Measurements from ENCODE around the gene FADS2.

Gene FADS2

DNA sequence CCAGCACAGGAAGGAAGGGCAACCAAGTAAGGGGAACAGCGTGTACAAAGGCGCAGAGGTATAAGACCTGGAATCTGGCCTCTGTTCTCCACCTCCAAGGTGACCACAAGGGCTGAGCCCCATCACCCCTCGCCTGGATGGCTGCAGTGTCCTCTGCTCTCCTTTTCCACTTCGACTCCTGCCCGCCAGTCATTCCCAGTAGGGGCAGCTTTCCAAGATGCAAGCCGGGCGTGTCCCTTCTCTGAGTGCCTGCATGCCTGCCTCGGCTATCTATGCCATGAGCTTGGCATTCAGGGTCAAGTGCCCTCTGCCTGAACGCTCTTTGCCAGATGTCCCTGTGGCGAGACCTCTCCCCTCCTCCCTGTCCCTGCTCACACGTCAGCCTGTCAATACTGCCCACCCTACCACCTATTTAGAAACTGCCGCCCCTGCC is 46.3 kb downstream of the FADS2 start:
- H3K4me3 ChIP-seq (ENCODE audit: low read depth, low read length): no peak overlapping the region
- no peak for DNase-seq
- H3K36me3 ChIP-seq: no peaks in the 10 kb centered on the region
- H3K9me3 ChIP-seq: no peaks in the 10 kb centered on the region
- TF ChIP-seq, protein P1, sequence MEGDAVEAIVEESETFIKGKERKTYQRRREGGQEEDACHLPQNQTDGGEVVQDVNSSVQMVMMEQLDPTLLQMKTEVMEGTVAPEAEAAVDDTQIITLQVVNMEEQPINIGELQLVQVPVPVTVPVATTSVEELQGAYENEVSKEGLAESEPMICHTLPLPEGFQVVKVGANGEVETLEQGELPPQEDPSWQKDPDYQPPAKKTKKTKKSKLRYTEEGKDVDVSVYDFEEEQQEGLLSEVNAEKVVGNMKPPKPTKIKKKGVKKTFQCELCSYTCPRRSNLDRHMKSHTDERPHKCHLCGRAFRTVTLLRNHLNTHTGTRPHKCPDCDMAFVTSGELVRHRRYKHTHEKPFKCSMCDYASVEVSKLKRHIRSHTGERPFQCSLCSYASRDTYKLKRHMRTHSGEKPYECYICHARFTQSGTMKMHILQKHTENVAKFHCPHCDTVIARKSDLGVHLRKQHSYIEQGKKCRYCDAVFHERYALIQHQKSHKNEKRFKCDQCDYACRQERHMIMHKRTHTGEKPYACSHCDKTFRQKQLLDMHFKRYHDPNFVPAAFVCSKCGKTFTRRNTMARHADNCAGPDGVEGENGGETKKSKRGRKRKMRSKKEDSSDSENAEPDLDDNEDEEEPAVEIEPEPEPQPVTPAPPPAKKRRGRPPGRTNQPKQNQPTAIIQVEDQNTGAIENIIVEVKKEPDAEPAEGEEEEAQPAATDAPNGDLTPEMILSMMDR (IDR thresholded peaks at IDR 0.05; ENCODE audit: low read depth, low read length): no peak
- no peaks in the 10 kb centered on the region for H3K27me3 ChIP-seq
- no peaks in the 10 kb centered on the region; the same call in 1 of the 2 replicates for H3K4me1 ChIP-seq

DNA sequence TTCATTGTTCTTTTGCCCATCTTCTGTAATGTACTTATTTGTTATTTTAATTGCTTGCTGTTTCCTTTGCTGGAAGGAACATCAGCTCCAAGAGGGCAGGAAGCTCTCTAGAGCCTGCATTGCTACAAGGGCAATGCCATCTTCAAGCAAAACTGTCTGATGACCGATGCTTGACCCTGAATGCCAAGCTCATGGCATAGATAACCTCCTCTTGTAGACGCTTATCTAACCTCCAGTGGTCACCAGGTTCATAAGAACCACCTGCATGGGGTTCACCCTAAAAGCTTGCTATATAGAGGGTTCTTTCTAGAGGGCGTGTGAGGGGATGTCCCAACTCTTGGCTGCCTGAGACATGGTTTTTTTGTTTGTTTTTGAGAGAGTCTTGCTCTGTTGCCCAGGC is 46.8 kb downstream of the FADS2 start:
- no peaks in the 10 kb centered on the region for H3K9me3 ChIP-seq
- no peaks in the 10 kb centered on the region for H3K36me3 ChIP-seq
- H3K27me3 ChIP-seq: no peaks in the 10 kb centered on the region
- no peak for DNase-seq
- H3K4me1 ChIP-seq: no peaks in the 10 kb centered on the region; the same call in 1 of the 2 replicates
- TF ChIP-seq, protein P1 (IDR thresholded peaks at IDR 0.05; ENCODE audit: low read depth, low read length): no peak
- H3K4me3 ChIP-seq (ENCODE audit: low read depth, low read length): no peak overlapping the region

DNA sequence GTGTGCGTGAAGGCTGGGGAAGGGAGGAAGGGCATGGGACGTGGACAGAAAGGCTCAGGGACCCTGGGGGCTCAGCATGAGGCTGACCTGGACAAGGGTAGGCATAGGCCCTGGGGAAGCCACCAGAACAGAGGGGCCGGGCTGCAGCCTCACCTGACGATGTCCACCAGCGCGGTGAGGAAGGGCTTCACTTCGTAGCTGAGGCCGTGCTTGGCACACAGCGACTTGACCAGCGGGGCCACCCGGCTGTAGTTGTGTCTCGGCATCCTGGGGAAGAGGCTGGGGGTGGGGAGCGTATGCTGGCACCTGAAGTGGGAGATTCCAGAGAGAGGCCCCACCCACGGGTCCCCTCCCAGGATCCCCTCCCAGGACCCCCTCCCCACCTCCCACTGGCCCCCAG is 47.6 kb downstream of the FADS2 start:
- no peaks in the 10 kb centered on the region for H3K36me3 ChIP-seq
- no peak overlapping the region for H3K4me3 ChIP-seq (ENCODE audit: low read depth, low read length)
- no peaks in the 10 kb centered on the region for H3K4me1 ChIP-seq
- no peaks in the 10 kb centered on the region for H3K9me3 ChIP-seq
- DNase-seq: no peak
- TF ChIP-seq, protein P1 (IDR thresholded peaks at IDR 0.05; ENCODE audit: low read depth, low read length): no peak
- no peaks in the 10 kb centered on the region for H3K27me3 ChIP-seq

DNA sequence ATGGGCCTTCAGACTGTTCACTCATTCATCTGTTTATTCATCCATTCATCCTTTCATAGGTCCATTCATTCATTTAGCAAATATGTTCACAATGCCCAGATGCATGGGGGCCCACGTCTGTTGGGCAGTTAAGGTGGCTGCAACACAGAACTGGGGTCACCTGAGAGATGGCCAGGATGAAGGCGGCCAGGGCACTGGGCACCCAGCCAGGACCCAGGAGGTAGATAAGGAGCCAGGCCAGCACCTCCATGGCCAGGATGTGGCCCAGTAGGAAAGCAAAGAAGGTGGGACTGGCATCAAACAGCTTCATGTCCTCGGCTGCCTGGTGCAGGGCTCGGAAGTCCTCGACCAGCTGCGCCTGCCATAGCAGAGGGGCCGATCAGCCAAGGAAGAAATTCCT is 51.1 kb downstream of the FADS2 start:
- TF ChIP-seq, protein P1 (IDR thresholded peaks at IDR 0.05; ENCODE audit: low read depth, low read length): no peak
- Histone ChIP-seq H3K4me1 (no peaks in the 10 kb centered on the region), H3K27me3 (no peaks in the 10 kb centered on the region), H3K36me3 (no peaks in the 10 kb centered on the region), H3K4me3 (ENCODE audit: low read depth, low read length) (no peak overlapping the region), H3K9me3 (no peaks in the 10 kb centered on the region)
- DNase-seq: no peak

DNA sequence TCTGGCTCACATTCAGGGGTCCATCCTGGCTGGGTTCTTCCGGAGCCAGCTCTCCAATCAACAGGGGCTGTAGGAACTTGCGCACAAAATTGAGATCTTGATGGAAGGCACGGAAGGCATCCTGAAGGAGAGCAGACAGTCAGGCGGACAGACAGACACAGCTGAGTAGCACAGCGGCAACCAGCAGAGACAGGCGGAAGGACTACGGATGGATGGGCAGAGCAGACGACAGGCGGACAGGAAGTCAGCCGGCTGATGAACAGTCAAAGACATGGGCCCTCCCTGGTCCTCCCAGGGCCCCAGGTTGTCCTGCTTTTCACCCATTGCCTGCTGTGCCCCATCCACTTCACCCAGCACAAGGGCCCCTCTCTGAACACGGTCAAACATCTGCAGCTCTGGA is 51.9 kb downstream of the FADS2 start:
- Histone ChIP-seq H3K4me3 (ENCODE audit: low read depth, low read length) (no peak overlapping the region), H3K27me3 (no peaks in the 10 kb centered on the region), H3K9me3 (no peaks in the 10 kb centered on the region), H3K4me1 (no peaks in the 10 kb centered on the region), H3K36me3 (no peaks in the 10 kb centered on the region)
- TF ChIP-seq, protein P1 (IDR thresholded peaks at IDR 0.05; ENCODE audit: low read depth, low read length): no peak
- no peak for DNase-seq

DNA sequence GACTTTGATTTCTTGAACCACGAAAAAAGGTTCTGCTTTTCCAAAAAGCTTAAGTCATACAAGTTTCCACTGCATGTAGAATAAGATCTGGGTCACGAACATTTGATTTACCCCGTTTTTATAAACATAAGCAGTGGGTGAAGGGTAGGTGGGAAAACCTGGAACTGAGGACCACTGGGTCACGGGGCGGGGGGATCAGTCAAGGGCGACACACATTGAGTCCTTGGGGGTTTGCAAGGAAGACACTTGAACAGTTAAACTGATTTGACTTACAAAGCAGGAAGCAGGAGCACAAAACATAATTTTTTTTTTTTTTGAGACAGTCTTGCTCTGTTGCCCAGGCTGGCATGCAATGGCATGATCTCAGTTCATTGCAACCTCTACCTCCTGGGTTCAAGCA is 52.4 kb downstream of the FADS2 start:
- Histone ChIP-seq H3K4me1 (no peaks in the 10 kb centered on the region), H3K4me3 (ENCODE audit: low read depth, low read length) (no peak overlapping the region), H3K36me3 (no peaks in the 10 kb centered on the region), H3K9me3 (no peaks in the 10 kb centered on the region), H3K27me3 (no peaks in the 10 kb centered on the region)
- TF ChIP-seq, protein P1 (IDR thresholded peaks at IDR 0.05; ENCODE audit: low read depth, low read length): no peak
- no peak for DNase-seq
